Thyroid gland (tissue), 4 donors: ENCODE measurements around the gene ANKRD55.

Experiments used
- POLR2A ChIP-seq, 2 donors: fragments of 450-650 bp; IDR thresholded peaks; one replicate each; pipeline ENCODE4 v1.6.1; 2017; ENCODE audit warnings: antibody characterized with exemption in 2 of 2, mild to moderate bottlenecking in 2 of 2, moderate library complexity in 1 of 2
- TF ChIP-seq, protein P1 (sequence below), 6 experiments: fragments of 200-600 bp in 3 of 6; fragments of 450-650 bp in 3 of 6; sonication (generic) in 3 of 6; IDR thresholded peaks; one replicate each; pipeline ENCODE4 v1.5.1; 2016 to 2019; ENCODE audit warnings: antibody characterized with exemption in 6 of 6, mild to moderate bottlenecking in 2 of 6, inconsistent platforms in 1 of 6, moderate library complexity in 1 of 6

DNA sequence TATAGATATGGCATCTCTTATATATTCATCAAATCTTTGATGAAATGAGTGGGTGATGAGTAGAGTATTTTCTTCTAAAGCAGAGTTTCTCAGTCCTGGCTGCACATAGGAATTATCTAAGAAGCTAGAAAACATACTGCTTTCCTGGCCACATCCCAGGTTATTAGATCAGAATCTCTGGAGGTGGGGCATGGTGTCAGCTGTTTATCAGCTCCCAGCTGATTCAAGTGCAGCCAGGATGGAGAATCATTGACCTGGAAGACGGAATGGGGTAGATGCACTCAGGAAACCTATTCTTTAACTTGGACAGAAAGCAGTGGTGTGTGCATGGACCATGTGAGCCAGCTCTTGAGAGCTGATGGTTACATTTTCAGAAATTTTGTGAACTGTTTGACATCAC, 130.2 kb downstream of the ANKRD55 start:
- TF ChIP-seq, protein P1, sequence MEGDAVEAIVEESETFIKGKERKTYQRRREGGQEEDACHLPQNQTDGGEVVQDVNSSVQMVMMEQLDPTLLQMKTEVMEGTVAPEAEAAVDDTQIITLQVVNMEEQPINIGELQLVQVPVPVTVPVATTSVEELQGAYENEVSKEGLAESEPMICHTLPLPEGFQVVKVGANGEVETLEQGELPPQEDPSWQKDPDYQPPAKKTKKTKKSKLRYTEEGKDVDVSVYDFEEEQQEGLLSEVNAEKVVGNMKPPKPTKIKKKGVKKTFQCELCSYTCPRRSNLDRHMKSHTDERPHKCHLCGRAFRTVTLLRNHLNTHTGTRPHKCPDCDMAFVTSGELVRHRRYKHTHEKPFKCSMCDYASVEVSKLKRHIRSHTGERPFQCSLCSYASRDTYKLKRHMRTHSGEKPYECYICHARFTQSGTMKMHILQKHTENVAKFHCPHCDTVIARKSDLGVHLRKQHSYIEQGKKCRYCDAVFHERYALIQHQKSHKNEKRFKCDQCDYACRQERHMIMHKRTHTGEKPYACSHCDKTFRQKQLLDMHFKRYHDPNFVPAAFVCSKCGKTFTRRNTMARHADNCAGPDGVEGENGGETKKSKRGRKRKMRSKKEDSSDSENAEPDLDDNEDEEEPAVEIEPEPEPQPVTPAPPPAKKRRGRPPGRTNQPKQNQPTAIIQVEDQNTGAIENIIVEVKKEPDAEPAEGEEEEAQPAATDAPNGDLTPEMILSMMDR (IDR thresholded peaks at IDR 0.05): no peak
- no peak for TF ChIP-seq POLR2A (IDR thresholded peaks at IDR 0.05)
